ENCODE results near the gene CYB561A3.

GRCh38 chr11:61340979-61341378 is 20.7 kb downstream of the CYB561A3 start:
- TF ChIP-seq EGR1 (IDR thresholded peaks at IDR 0.05) (no peak), USF1 (IDR thresholded peaks at IDR 0.05) (no peak), TCF12 (IDR thresholded peaks at IDR 0.05; ENCODE audit: low read depth) (no peak)

Data from Ishikawa (cell line).